Aorta (tissue), 5 donors: Measurements from ENCODE around the gene PAFAH1B1. TPM values are rescaled to one million over a fixed set of nuclear protein-coding genes. Genes with fewer than 3 reads are reported as not detected.
A peak's percentile ranks its signal among the peaks of the same experiment; 100 is the strongest.
"Not testable (repeated sequence)": the region's sequence is repeated elsewhere in the genome, so short reads cannot be mapped to it uniquely, and the experiment has no call there.

Experiments used
- ATAC-seq: fragments of 200-7000 bp; cut with Tn5 transposase; one replicate; pipeline ENCODE4 v1.9.1; 2022; ENCODE audit warnings: moderate library complexity; ENCODE audit not compliant: low FRiP score
- DNase-seq, 2 donors: peaks; one replicate each; pipeline ENCODE4 v3.0.0-alpha.2; 2020
- H3K27ac ChIP-seq, 2 donors: one replicate each; pipeline ENCODE4 v1.5.1; 2013; ENCODE audit warnings: low read length in 2 of 2, mild to moderate bottlenecking in 2 of 2, moderate library complexity in 2 of 2, control low read depth in 1 of 2, inconsistent platforms in 1 of 2, low read depth in 1 of 2
- H3K27me3 ChIP-seq, 2 donors: one replicate each; pipeline ENCODE4 v1.6.1; 2013; ENCODE audit warnings: control low read depth in 1 of 2, low read length in 1 of 2, mild to moderate bottlenecking in 1 of 2, moderate library complexity in 1 of 2; ENCODE audit not compliant: insufficient read depth in 2 of 2, control insufficient read depth in 1 of 2
- H3K36me3 ChIP-seq, 2 donors: one replicate each; pipeline ENCODE4 v1.6.1; 2013; ENCODE audit warnings: control low read depth in 1 of 2, low read length in 1 of 2, mild to moderate bottlenecking in 1 of 2; ENCODE audit not compliant: insufficient read depth in 2 of 2, control insufficient read depth in 1 of 2
- H3K4me1 ChIP-seq, 2 donors: one replicate each; pipeline ENCODE4 v1.6.1; 2013; ENCODE audit warnings: low read length in 2 of 2, control low read depth in 1 of 2, mild to moderate bottlenecking in 1 of 2, moderate library complexity in 1 of 2; ENCODE audit not compliant: insufficient read depth in 2 of 2, control insufficient read depth in 1 of 2
- H3K4me3 ChIP-seq, 2 donors: one replicate each; pipeline ENCODE4 v1.5.1; 2013; ENCODE audit warnings: low read length in 2 of 2, control low read depth in 1 of 2, mild to moderate bottlenecking in 1 of 2
- H3K9me3 ChIP-seq: one replicate; pipeline ENCODE4 v1.6.1; 2013; ENCODE audit warnings: mild to moderate bottlenecking, low read length; ENCODE audit not compliant: control insufficient read depth
- WGBS, 2 donors: extraction: QIAGEN DNeasy Blood & Tissue Kit; methylation state at CpG; one replicate each; pipeline ENCODE4 v1.1.7; 2013; 5-methylcytosine and 5-hydroxymethylcytosine counted together
- intact Hi-C, 2 donors: fragments of 100-400 bp; cut with DNase I; formaldehyde crosslinking; loops; one replicate each; pipeline versions ENCODE4 v1.14.2 to v1.15.0; 2022
- polyA plus RNA-seq, 2 donors: library from polyadenylated mRNA; stranded (reverse); fragments of 200-250 nt; gene quantifications; one replicate each; pipeline ENCODE4 v1.2.3, GENCODE V29; 2013
- total RNA-seq, 2 donors: library from RNA; stranded (reverse); fragmentation: NEBNext Ultra II Directional; extraction: Animal tissue kit (Norgen Biotek cat#: 25700); gene quantifications; one replicate each; pipeline ENCODE4 v1.2.1, GENCODE V29; 2021
- donor health status: healthy with polysubstance abuse.
- donor health status: Bipolar disorder and iron deficiency.
- donor health status: DM: no; HTN: no; CAD: no.
- donor health status: DM: no; HTN: no; CAD: no.
- donor health status: DM: yes; HTN: yes; CAD: no.

The PAFAH1B1 gene
- total and polyA plus RNA-seq, 4 donors = 47.0 to 176 (median 111) TPM

DNA sequence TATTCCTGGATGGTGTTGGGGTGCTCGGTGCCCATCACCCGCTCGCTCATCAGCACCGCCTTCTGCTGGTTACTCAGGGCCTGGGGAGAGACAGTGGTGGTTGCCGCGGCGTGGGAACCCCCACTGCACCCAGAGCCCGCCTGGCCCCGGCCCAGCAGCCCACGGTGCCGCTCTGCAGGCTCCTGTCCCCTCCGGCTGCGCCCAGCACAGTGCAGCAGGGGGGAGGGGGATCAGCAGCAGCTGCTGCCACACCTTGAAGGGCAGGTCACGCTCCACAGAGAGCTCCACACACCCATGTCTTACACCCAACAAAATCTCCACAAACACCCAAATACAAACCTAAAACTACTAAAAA lies 99.3 kb downstream of the PAFAH1B1 start:
- DNase-seq (no peak), ATAC-seq (no peak)
- H3K4me1 ChIP-seq = no peaks in the 10 kb centered on the region
- H3K4me3 ChIP-seq = no peak overlapping the region
- H3K27ac ChIP-seq = no peak overlapping the region
- intact Hi-C loops = no loop called here
- H3K27me3 ChIP-seq = no peaks in the 10 kb centered on the region
- WGBS, 2 donors = 91 to 96% methylated on average over 9 to 14 of the region's 14 CpGs
- no peaks in the 10 kb centered on the region for H3K9me3 ChIP-seq
- H3K36me3 ChIP-seq = peaks cover 0 to 2% of the 10 kb centered on the region in 2 donors

DNA sequence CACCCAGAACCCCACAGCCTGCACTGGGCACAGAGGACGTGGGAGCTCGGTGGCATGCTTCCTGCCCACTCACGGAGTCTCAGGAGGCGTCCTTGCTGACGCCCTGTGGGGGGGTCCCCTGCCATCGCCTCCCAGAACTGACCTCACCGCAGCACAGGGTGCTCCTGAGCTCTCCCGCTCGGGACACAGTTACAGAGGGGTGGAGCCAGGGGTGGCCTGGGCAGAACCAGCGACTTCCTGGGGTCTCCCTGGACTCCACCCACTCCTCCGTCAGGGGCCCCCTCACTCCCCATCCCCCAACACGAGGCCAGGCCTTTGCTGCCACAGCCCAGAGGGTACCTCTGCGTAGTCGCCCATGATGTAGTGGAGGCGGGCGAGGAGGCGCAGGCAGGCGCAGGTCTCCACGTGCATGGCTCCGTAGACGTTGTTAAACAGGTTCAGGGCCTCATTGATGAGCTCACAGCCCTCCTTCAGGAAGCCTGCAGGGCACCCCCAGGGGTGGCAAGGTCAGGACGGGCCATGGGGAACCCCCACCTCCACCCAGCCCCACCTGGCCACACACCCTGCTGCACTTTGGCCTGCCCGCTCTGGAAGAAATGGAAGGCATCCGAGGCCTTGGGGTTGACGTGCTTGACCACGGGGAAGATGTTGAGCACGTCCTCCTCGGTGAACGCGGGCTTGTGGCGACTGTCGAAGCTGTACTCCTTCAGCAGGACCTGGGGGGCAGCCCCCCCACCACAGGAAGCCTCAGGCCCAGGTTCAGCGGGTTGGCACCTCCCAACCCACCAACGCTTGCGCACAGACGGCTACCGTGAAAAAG lies 100.3 kb downstream of the PAFAH1B1 start:
- Histone ChIP-seq H3K27ac (no peak overlapping the region), H3K36me3 (peaks cover 0 to 8% of the 10 kb centered on the region in 2 donors), H3K27me3 (no peaks in the 10 kb centered on the region), H3K4me3 (no peak overlapping the region), H3K4me1 (no peaks in the 10 kb centered on the region), H3K9me3 (no peaks in the 10 kb centered on the region)
- 89% methylated on average over 37 of the region's 37 CpGs for WGBS, 2 donors
- DNase-seq (peak in 1 of 2 donors; percentile 47), ATAC-seq (no peak)
- intact Hi-C loops = no loop called here

DNA sequence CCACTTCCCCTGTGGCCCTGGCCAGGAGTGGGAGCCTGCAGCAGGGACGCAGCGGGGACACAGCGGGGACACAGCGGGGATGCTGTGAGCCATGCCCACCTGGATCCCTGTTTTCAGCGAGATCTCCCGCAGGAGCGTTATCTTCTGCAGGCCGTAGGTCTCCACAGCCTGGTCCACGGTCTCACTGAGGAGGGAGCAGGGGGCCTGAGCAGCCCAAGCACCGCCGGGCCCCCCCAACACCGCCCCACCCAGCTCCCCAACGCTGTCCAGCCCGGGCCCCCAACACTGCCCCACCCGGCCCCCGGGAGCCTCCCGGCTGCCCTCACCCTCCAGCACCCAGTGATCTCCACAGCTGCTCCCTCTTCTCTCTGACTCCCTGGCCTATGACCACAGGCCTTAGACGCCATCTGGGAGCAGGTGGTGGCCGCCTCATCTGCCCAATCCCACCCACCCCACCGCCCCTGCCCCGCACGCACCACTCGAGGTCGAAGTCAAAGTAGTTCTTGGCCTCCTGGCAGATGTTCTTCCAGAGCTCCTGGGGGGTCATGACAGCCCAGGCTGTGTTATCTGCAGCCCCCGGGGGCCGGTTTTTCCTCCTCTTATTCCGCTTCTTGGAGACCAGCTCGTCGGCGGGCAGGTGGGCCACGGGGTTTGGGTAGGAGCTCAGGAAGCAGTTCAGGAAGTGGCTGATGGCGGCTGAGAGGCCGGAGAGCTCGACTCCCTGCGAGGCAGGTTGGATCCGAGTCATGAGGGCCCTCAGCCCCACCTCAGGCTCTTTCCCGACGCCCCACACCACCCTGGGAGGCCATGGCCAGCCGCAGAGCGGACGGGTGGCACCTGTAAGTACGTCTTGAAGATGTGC lies 101.2 kb downstream of the PAFAH1B1 start:
- DNase-seq = no peak
- intact Hi-C loops = no loop called here
- Histone ChIP-seq H3K27me3 (no peaks in the 10 kb centered on the region), H3K36me3 (peaks cover 0 to 8% of the 10 kb centered on the region in 2 donors), H3K9me3 (no peaks in the 10 kb centered on the region), H3K4me1 (no peaks in the 10 kb centered on the region), H3K4me3 (no peak overlapping the region), H3K27ac (no peak overlapping the region)
- no peak for ATAC-seq
- 93% methylated on average over 41 to 42 of the region's 42 CpGs for WGBS, 2 donors

DNA sequence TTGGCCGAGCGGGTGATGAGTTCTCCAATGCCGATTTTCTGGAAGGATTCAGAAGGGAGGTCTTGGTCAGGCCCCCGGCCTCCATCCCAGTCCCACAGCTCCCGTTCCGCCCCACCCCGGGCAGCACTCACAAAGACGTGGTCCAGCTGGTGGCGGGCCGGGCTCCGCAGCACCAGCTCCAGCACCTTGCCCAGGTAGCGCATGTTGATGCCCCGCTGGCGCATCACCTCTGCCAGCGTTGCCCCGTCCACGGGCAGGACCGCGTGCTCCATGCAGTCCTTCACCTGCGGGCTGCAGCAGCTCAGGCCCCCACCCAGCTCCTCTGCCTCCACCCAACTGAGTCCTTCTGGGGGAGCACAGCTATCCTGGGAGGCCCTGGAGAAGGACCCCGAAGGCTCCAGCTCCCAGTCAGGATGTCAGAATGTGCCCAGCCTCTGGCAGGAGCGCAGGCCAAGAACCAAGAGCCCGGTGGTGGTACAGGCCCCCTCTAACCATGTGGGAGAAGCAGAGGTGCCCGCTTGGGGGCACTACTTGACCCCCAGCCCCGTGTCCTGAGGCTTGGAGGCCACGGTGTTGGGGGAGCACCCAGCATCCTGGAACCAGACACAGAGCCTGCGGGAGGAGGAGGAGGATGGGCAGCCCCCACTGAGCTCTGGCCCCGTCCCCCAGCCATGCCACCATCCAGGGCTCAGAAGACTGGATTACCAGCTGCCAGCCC lies 101.9 kb downstream of the PAFAH1B1 start:
- ATAC-seq = no peak
- peak; percentile 43 to 66 for DNase-seq
- intact Hi-C loops = no loop called here

DNA sequence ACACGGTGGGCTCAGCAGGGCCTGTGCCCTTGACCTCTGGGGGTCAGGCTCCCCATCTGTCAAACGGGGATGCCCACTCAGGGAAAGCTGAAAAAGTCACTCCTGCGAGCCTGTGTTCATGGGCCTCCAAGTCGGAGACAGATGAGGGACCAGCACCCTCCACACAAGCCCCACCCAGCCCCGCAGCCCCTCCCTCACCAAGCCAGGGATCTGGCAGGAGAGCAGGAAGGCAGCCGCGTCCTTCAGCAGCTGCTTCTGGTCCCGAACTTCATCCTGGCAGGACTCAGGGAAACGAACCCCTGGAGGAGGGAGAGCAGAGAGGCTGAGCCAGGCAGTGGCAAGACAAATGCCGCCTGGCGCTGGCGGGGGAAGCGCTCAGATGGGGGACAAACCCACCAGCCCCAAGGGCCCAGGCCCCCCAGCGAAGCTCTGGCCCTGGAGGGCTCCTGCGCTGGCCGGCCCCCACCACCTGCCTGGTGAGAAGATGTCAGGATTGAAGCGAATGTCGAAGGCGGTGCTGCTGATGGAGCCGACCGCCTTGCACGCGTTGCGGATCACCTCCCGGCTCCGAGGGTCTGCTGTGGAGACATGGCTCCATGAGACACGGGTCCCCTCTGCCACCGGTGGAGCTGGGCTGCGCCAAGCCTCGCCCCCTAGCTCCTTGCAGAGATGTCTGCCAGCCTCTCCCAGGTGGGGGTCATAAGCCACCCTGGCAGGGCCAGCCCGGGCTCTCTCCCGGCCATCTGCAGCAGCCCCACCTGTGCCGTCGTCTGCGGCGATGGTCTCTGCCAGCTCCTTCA lies 102.7 kb downstream of the PAFAH1B1 start:
- WGBS, 2 donors = 87 to 88% methylated on average over 33 to 36 of the region's 36 CpGs
- intact Hi-C loops = no loop called here
- H3K9me3 ChIP-seq = no peaks in the 10 kb centered on the region
- DNase-seq (peak; percentile 43 to 75), ATAC-seq (no peak)
- H3K4me1 ChIP-seq = no peaks in the 10 kb centered on the region
- H3K4me3 ChIP-seq = no peak overlapping the region
- H3K36me3 ChIP-seq = peaks cover 0 to 9% of the 10 kb centered on the region in 2 donors
- H3K27me3 ChIP-seq = no peaks in the 10 kb centered on the region
- H3K27ac ChIP-seq = no peak overlapping the region

More for the DNA sequence above, 101.9 kb downstream of the PAFAH1B1 start:
- Histone ChIP-seq H3K27me3 (no peaks in the 10 kb centered on the region), H3K9me3 (no peaks in the 10 kb centered on the region), H3K4me3 (no peak overlapping the region), H3K27ac (no peak overlapping the region), H3K36me3 (peaks cover 0 to 8% of the 10 kb centered on the region in 2 donors), H3K4me1 (no peaks in the 10 kb centered on the region)
- 91% methylated on average over 28 of the region's 28 CpGs for WGBS, 2 donors

DNA sequence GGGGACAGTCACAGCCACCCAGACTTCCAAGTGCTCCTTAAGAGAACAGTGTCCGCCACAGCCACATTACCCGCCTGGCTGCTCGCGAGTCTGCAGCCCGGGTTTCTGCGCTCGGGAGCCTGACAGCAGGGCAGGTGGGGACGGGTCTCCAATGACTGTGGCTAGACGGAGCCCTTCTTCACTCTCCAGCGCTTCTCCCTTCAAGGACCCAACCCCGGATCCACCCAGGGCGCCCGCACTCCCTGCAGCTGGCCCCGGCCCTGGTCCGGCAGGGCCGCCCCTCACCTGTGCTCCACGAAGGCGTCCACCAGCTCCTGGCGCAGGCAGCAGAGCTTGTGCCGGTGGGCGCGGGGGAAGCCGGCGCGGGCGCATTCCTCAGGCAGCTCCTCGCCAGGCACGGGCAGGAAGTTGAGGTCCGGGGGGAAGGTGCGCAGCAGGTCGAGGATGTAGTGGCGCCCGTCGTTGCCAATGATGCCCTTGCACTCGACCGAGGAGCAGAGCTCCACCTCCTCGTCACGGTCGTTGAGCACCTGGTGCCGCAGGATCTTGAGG lies 104.2 kb downstream of the PAFAH1B1 start:
- intact Hi-C loops = no loop called here
- no peak for ATAC-seq
- 97% methylated on average over 39 to 40 of the region's 40 CpGs for WGBS, 2 donors

DNA sequence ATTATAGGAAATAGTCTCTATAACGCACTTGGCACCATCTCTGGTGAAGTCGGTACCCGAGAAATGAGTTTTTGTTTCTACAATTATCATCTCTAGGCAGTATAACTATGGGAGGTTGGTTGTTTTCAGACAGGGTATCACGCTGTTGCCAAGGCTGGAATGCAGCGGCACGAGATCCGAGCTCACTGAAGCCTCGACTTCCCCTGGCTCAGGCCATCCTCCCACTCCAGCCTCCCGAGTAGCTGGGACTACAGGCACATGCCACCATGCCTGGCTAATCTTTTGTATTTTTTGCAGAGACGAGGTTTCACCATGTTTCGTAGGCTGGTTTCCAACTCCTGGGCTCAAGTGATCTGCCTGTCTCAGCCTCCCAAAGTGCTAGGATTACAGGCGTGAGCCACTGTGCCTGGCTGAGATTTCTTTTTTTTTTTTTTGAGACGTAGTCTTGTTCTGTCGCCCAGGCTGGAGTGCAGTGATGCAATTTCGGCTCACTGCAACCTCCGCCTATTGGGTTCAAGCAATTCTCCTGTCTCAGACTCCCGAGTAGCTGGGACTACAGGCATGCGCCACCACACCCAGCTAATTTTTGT lies 105.9 kb downstream of the PAFAH1B1 start:
- H3K4me3 ChIP-seq, H3K27ac ChIP-seq, intact Hi-C loops, ATAC-seq, H3K4me1 ChIP-seq, H3K9me3 ChIP-seq, H3K27me3 ChIP-seq: not testable (repeated sequence)
- peak in 1 of 2 donors; percentile 58 for DNase-seq
- 80 to 85% methylated on average over 18 of the region's 18 CpGs for WGBS, 2 donors
- H3K36me3 ChIP-seq = peaks cover 0 to 17% of the 10 kb centered on the region in 2 donors

More for the DNA sequence above, 104.2 kb downstream of the PAFAH1B1 start:
- Histone ChIP-seq H3K4me3 (no peak overlapping the region), H3K36me3 (peaks cover 0 to 14% of the 10 kb centered on the region in 2 donors), H3K27ac (no peak overlapping the region), H3K9me3 (no peaks in the 10 kb centered on the region), H3K4me1 (no peaks in the 10 kb centered on the region), H3K27me3 (no peaks in the 10 kb centered on the region)
- DNase-seq = peak; percentile 38 to 64
